GM19455 (cell line): ENCODE results near the gene SYTL2.
A peak's percentile ranks its signal among the peaks of the same experiment; 100 is the strongest.
"Not testable (repeated sequence)": the region's sequence is repeated elsewhere in the genome, so short reads cannot be mapped to it uniquely, and the experiment has no call there.

Experiments
- ATAC-seq: cut with Tn5 transposase; IDR thresholded peaks from one replicate; pipeline ENCODE4 v1.9.1; 2021; ENCODE audit not compliant: unreplicated experiment

SYTL2 gene

GRCh38 chr11:85698195-85698594 is 112.7 kb downstream of the SYTL2 start:
- no peak for ATAC-seq

GRCh38 chr11:85697747-85698146 is 113.2 kb downstream of the SYTL2 start:
- no peak for ATAC-seq

- no peak for ATAC-seq
Observed at GRCh38 chr11:85695546-85695945, 115.4 kb downstream of the SYTL2 start.

- no peak for ATAC-seq
Observed at GRCh38 chr11:85694385-85694980, 116.5 kb downstream of the SYTL2 start.

- ATAC-seq, result no peak
Observed at GRCh38 chr11:85685820-85686459, 125.0 kb downstream of the SYTL2 start, which contains the start of gene CCDC89. Gene CCDC89, minus strand, starts transcription at chr11:85686195. Its CDS starts 65 bp downstream, at chr11:85686130.

DNA sequence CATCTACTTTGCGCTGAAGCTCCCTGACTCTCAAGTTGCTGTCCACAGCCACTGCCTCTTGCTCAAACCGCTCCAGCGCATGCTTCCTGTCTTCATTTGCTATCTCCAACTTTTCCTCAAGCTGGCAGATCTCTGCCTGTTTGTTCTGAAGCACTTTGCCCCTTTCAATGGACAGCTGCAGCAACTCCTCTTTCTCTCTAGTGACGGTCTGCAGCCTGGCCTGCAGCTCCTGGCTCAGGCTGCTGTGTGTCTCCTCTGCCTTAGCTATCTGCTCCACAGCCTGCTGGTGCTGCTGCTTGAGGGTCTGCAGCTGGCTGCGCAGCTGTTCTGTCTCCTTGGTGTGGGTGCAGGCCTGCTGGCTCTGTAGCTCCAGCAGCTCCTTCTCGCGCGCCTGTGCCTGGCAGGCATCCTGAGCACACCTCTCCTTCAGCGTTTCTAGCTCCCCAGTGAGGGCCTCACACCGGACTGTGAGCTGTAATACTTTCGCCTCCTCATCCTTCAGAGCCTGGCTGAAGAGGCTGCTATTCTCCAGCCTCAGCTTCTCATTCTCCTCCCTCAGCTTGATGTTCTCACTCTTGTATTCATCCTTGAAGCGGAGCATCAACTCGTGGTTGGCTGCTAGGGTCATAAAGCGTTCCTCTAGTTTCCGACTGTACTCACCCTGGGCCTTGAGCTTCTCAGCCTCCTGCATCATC is 125.7 kb downstream of the SYTL2 start:
- ATAC-seq, result no peak

GRCh38 chr11:85682330-85683305 is 128.3 kb downstream of the SYTL2 start:
- ATAC-seq, result peak; percentile 95

- no peak for ATAC-seq
Observed at GRCh38 chr11:85680897-85681296, 130.0 kb downstream of the SYTL2 start.

- no peak for ATAC-seq
Observed at GRCh38 chr11:85679576-85679975, 131.4 kb downstream of the SYTL2 start.

GRCh38 chr11:85673393-85673792 is 137.5 kb downstream of the SYTL2 start:
- no peak for ATAC-seq

DNA sequence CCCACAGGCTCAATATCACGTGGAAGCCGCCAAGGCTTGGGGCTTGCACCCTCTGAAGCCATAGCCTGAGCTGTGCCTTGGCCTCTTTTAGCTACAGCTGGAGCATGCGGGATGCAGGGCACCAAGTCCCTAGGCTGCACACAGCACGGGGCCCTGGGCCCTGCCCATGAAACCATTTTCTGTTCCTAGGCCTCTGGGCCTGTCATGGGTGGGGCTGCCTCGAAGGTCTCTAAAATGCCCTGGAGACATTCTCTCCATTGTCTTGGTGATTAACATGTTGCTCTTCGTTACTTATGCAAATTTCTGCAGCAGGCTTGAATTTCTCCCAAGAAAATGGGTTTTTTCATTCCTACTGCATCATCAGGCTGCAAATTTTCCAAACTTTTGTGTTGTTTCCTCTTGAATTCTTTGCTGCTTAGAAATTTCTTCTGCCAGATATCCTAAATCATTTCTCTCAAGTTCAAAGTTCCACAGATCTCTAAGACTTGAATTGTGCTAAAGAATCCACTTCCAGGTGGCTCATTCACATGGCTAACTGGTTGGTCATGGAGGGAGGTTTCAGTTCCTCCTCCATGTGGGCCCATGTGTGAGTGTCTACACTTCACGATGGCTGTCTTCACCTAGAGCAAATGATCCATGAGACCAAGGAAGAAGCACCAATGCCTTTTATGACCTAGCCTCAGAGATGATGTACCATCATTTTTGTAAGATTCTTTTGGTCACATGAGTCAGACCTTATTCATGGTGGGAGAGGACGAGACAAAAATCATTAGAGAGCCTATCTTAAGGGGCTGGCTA is 138.6 kb downstream of the SYTL2 start:
- ATAC-seq, result no peak

DNA sequence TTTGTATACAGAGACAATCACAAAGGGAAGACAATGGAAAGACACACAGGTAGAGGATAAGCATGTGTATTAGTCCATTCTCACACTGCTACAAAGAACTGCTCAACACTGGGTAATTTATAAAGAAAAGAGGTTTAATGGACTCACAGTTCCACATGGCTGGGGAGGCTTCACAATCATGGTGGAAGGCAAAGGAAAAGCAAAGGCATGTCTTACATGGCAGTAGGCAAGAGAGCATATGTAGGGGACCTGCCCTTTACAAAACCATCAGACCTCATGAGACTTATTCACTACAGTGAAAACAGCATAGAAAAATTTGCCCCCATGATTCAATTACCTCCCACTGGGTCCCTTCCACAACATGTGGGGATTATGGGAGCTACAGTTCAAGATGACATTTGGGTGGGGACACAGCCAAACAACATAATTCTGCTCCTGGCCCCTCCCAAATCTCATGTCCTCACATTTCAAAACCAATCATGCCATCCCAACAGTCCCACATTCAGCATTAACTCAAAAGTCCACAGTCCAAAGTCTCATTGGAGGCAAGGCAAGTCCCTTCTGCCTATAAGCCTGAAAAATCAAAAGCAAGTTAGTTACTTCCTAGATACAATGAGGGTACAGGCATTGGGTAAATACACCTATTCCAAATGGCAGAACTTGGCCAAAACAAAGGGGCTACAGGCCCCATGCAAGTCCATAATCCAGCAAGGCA is 139.8 kb downstream of the SYTL2 start:
- not testable (repeated sequence) for ATAC-seq

GRCh38 chr11:85668157-85668556 is 142.8 kb downstream of the SYTL2 start:
- ATAC-seq, result no peak

DNA sequence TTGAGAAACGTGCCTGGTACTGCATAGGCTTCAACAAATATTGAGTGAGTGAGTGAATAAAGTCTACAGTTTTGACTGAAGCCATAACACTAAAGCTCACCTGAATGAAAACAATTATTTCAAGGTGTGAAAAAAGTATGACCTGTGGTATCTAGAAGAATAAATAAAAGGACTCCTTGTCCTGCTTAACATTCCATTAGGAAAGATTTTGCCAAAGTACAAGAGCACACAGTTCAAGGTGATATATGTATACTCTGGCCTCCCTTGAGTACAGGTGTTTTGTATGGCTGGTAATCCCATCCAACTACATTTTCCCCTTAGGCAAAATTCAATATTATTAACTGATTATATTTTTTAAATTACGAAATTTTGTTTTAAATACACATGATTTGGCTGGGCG is 144.3 kb downstream of the SYTL2 start:
- ATAC-seq, result no peak

DNA sequence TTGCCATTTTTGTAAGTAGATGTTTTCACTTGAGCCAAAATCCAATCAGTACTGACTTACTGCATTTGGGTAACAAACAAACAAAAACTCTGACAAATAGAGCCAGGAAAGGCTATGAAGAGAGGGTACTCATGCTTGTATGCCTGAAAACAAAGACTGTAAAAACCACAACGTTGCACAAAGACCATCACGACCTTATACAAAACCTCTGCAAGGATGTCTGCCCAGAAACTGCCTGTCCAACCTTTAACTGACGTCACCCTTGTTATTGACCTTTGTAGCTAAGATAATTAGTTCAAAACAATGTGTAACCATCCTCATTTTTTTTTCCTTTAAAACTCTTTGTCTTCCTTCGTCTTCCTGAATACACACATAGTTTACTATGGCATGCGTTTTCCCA is 145.2 kb downstream of the SYTL2 start:
- ATAC-seq, result no peak

- ATAC-seq, result peak; percentile 92
Observed at GRCh38 chr11:85664615-85665481, 146.1 kb downstream of the SYTL2 start, which contains the start of gene CREBZF. Gene CREBZF, minus strand, starts transcription at chr11:85665129. Its CDS starts 254 bp downstream, at chr11:85664875.

- peak; percentile 66 for ATAC-seq
Observed at GRCh38 chr11:85663753-85664614, 147.0 kb downstream of the SYTL2 start.
